AG04450 (cell line): ENCODE data around the gene KNDC1. TPM values are rescaled to one million over a fixed set of nuclear protein-coding genes. Genes with fewer than 3 reads are reported as not detected.

Experiments used
- CTCF ChIA-PET: fragments of 300-600, 350-600 bp; formaldehyde crosslinking; extraction: SDS; loops from one replicate; lab custom pipeline; 2022; ENCODE audit warnings: antibody characterized with exemption, inconsistent platforms; lab: Charles Lee
- POLR2A ChIA-PET: fragments of 350-600 bp; formaldehyde crosslinking; extraction: SDS; loops from one replicate; lab custom pipeline; 2021; ENCODE audit warnings: antibody characterized with exemption, inconsistent platforms; lab: Yijun Ruan, JAX
- DNase-seq: peaks from one replicate; pipeline ENCODE4 v3.0.0-alpha.2; 2011; ENCODE audit warnings: low read depth, low spot score
- H3K27ac ChIP-seq: one replicate; pipeline ENCODE4 v1.5.1; 2012; ENCODE audit warnings: low read depth, low read length, control low read depth
- H3K27me3 ChIP-seq: one replicate; pipeline ENCODE4 v1.6.0; 2012; ENCODE audit warnings: low read length; ENCODE audit not compliant: control insufficient read depth, insufficient read depth
- H3K4me3 ChIP-seq: 2 replicates; pipeline ENCODE4 v1.5.1; 2011; ENCODE audit warnings: mild to moderate bottlenecking, low read depth, low read length, control low read depth
- H3K9me3 ChIP-seq: 2 replicates; pipeline ENCODE4 v1.5.1; 2012; ENCODE audit warnings: low read length; ENCODE audit not compliant: control insufficient read depth, insufficient read depth
- CTCF ChIP-seq: IDR thresholded peaks from 2 replicates; pipeline ENCODE4 v1.5.1; 2011; ENCODE audit warnings: low read depth, low read length, control low read depth, inconsistent platforms
- polyA plus RNA-seq: library from polyadenylated mRNA; depleted of rRNA; stranded (reverse); fragments of >200 nt; gene quantifications from 2 replicates; pipeline ENCODE4 v1.2.3, GENCODE V29; 2011

Gene KNDC1
- polyA plus RNA-seq, 1 experiment: 0.46 TPM

DNA sequence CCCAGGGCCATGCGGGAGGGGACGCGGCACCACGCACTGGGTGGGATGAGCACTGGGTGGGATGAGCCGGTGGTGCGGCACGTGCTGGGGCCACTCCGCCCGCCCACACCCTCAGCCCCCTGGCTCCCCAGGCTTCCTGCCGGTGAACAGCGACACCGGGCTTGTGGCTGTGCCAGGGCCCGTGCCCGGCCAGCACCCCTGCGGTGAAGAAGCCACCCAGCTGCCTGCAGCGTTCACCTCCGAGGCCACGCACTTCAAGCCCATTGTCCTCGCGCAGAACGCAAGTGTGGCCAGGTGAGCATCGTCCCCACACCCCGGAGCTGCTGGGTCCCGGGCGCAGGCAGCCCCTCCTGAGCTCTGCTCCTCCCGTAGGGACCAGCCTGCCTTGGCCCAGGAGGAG is 38.2 kb downstream of the KNDC1 start:
- ChIA-PET POLR2A (no interaction called here), CTCF (no interaction called here)
- no peak for TF ChIP-seq CTCF
- no peak overlapping the region for H3K4me3 ChIP-seq
- H3K27ac ChIP-seq: no peak overlapping the region
- peaks cover 74% of the 10 kb centered on the region for H3K9me3 ChIP-seq
- DNase-seq: no peak
- no peaks in the 10 kb centered on the region for H3K27me3 ChIP-seq

- no peak for DNase-seq
- Histone ChIP-seq H3K9me3 (peaks cover 81% of the 10 kb centered on the region), H3K27me3 (no peaks in the 10 kb centered on the region), H3K4me3 (no peak overlapping the region), H3K27ac (no peak overlapping the region)
- POLR2A ChIA-PET: no interaction called here
- CTCF ChIA-PET: no interaction called here
- no peak for TF ChIP-seq CTCF
Observed at GRCh38 chr10:133198621-133199487, 38.8 kb downstream of the KNDC1 start.

GRCh38 chr10:133199488-133199885 is 39.5 kb downstream of the KNDC1 start:
- Histone ChIP-seq H3K4me3 (no peak overlapping the region), H3K9me3 (peaks cover 87% of the 10 kb centered on the region), H3K27ac (no peak overlapping the region), H3K27me3 (no peaks in the 10 kb centered on the region)
- ChIA-PET POLR2A (no interaction called here), CTCF (no interaction called here)
- no peak for TF ChIP-seq CTCF
- no peak for DNase-seq

DNA sequence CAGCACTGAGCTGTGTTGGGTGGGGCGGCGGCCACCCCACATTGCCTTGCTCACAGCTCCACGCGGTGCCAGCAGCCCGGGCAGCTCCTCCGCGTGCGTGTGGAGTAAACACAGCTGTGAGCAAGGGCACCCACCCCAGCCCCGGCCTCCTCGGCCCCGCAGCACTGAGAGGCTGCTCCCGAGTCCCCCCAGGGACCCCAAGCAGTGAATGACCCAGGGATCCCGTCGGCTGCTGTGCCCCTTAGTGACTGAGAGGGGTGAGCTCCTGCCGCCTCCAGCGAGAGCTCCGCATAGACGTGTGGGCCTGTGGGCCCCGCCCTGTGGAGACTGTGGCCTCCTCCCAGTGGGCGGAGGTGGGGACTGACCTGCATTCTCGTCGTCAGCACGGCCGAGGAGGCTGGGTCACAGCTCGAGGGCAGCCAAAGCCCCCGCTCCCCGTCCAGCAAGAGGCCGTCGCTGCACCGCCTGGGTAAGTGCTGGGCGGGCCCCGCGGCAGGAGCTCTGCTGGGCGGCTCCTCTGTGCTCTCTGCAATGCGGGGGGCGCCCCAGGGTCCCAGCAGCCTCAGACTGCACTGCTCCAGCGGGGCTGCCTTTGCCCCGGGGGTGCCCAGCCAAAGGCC is 40.1 kb downstream of the KNDC1 start:
- TF ChIP-seq CTCF: no peak
- no peak overlapping the region for H3K4me3 ChIP-seq
- no peak overlapping the region for H3K27ac ChIP-seq
- DNase-seq: no peak
- CTCF ChIA-PET: no interaction called here
- POLR2A ChIA-PET: no interaction called here
- peaks cover 93% of the 10 kb centered on the region for H3K9me3 ChIP-seq
- no peaks in the 10 kb centered on the region for H3K27me3 ChIP-seq

DNA sequence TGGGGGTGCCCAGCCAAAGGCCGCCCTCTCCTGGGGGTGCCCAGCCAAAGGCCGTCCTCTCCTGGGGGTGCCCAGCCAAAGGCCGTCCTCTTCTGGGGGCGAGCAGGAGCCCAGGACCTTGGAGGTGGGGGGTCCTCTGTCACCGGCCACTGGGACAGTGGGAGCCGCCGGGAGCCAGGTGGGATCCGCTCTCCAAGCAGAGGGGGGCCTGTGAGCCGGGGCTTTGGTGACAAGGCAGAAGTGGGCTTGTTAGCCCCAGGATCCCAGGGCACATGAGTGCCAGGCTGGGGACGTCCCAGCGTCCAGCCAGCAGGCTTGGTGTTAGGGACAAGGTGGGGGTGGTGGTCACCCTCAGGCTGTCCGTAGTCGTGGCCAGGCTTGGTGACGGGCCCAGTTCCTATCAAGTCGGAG is 40.6 kb downstream of the KNDC1 start:
- no peak overlapping the region for H3K4me3 ChIP-seq
- peaks cover 97% of the 10 kb centered on the region for H3K9me3 ChIP-seq
- no peak for TF ChIP-seq CTCF
- no peak for DNase-seq
- POLR2A ChIA-PET: no interaction called here
- CTCF ChIA-PET: no interaction called here
- H3K27me3 ChIP-seq: no peaks in the 10 kb centered on the region
- H3K27ac ChIP-seq: no peak overlapping the region
